Measurements from ENCODE around the gene MUC6.

MUC6 gene

DNA sequence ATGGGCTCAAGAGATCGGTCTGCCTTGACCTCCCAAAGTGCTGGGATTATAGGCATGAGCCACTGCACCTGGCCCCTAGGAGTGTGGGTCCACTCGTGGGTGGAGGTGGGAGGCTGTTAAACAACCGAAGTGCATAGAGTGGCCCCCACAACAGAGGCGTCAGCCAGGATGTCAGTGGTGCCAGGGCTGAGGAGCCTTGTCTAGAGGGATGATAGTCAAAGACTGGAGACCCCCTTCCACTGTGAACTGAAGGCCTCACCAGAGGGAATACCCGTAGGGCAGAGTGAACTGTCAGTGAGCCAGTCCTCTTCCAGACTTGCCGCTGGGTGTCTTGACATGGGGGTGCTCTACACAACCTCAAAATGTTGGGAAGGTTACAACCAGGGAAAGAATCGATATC, 72.7 kb downstream of the MUC6 start:
- DNase-seq: no peak
- in situ Hi-C loops (cut with HindIII; ENCODE audit: low pct_ligation_motif_present, low pct_unique_long_range_greater_than_20kb, low sequenced_read_pairs): no loop called here

Data from ACHN (cell line).